Breast epithelium (tissue), 4 donors: Measurements from ENCODE around the gene GAS1. TPM values are rescaled to one million over a fixed set of nuclear protein-coding genes. Genes with fewer than 3 reads are reported as not detected.

Source experiments
- DNase-seq, 2 donors: peaks; one replicate each; pipeline ENCODE4 v3.0.0-alpha.2; 2019; ENCODE audit warnings: low spot score in 2 of 2
- H3K27ac ChIP-seq, 2 donors: fragments of 200-600 bp; sonication (generic) in 1 of 2; one replicate each; pipeline ENCODE4 v1.5.1; 2016 to 2019; ENCODE audit warnings: mild to moderate bottlenecking in 1 of 2
- H3K27me3 ChIP-seq, 2 donors: fragments of 200-600 bp; sonication (generic) in 1 of 2; one replicate each; pipeline versions ENCODE4 v1.5.1 to v1.6.0; 2017 to 2019; ENCODE audit warnings: control low read depth in 1 of 2, mild to moderate bottlenecking in 1 of 2
- H3K36me3 ChIP-seq: fragments of 200-600 bp; one replicate; pipeline ENCODE4 v1.5.1; 2019
- H3K4me1 ChIP-seq, 2 donors: fragments of 200-600 bp; sonication (generic); one replicate each; pipeline ENCODE4 v1.5.1; 2016 to 2019; ENCODE audit warnings: control low read depth in 1 of 2
- H3K4me3 ChIP-seq, 3 donors: fragments of 200-600 bp; sonication (generic); 1 replicate in 2 of 3; 2 replicates in 1 of 3; pipeline ENCODE4 v1.5.1; 2016 to 2019; ENCODE audit warnings: mild to moderate bottlenecking in 3 of 3, moderate library complexity in 2 of 3
- H3K9me3 ChIP-seq, 2 donors: fragments of 200-600 bp; sonication (generic) in 1 of 2; one replicate each; pipeline ENCODE4 v1.5.1; 2016 to 2019; ENCODE audit warnings: control low read depth in 1 of 2
- POLR2A ChIP-seq: fragments of 450-650 bp; IDR thresholded peaks from one replicate; pipeline ENCODE4 v1.6.1; 2016; ENCODE audit warnings: antibody characterized with exemption, mild to moderate bottlenecking, moderate library complexity
- POLR2AphosphoS5 ChIP-seq, 3 donors: sonication (generic); formaldehyde crosslinking; IDR thresholded peaks; one replicate each; pipeline ENCODE4 v1.6.1; 2017; ENCODE audit warnings: antibody characterized with exemption in 3 of 3
- intact Hi-C: fragments of 100-400 bp; cut with DNase I; formaldehyde crosslinking; loops from one replicate; pipeline ENCODE4 v1.15.1; 2023; ENCODE audit warnings: low total_unique reads
- total RNA-seq, 3 donors: library from RNA; depleted of rRNA; stranded (reverse); fragments of >200 nt; gene quantifications; one replicate each; pipeline ENCODE4 v1.1.0, GENCODE V29; 2016
- TF ChIP-seq, protein P1 (sequence below), 3 donors: fragments of 450-650 bp; IDR thresholded peaks; one replicate each; pipeline ENCODE4 v1.5.1; 2016 to 2017; ENCODE audit warnings: antibody characterized with exemption in 3 of 3, mild to moderate bottlenecking in 3 of 3, moderate library complexity in 3 of 3

Gene GAS1
- total RNA-seq, 3 donors from 2014 or later, result 48.2 to 99.9 (median 79.8) TPM

DNA sequence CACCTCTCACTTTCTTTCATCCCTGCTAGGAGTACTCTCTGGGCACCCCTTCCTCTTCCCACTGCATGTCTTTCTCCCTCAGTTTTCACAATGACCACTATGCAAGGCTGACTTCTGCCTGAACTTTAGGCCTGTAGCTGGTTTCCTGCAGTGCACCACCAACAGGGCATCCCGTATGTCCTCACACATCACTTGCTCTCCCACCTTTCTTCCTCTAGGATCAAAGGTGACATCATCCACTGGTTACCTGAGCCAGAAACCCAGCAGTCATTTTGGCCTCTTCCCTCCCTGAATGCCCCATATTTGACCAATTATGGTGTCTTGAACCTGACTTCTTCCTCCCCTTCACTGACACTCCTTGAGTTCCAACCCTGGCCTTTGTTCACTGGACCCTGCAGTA is 8.5 kb downstream of the GAS1 start:
- Histone ChIP-seq H3K4me3 (no peak overlapping the region), H3K27ac (no peak overlapping the region), H3K4me1 (no peaks in the 10 kb centered on the region), H3K9me3 (no peaks in the 10 kb centered on the region), H3K36me3 (no peaks in the 10 kb centered on the region), H3K27me3 (no peaks in the 10 kb centered on the region)
- intact Hi-C loops, result no loop called here
- TF ChIP-seq POLR2AphosphoS5 (IDR thresholded peaks at IDR 0.05) (no peak), POLR2A (no peak)
- TF ChIP-seq, protein P1, sequence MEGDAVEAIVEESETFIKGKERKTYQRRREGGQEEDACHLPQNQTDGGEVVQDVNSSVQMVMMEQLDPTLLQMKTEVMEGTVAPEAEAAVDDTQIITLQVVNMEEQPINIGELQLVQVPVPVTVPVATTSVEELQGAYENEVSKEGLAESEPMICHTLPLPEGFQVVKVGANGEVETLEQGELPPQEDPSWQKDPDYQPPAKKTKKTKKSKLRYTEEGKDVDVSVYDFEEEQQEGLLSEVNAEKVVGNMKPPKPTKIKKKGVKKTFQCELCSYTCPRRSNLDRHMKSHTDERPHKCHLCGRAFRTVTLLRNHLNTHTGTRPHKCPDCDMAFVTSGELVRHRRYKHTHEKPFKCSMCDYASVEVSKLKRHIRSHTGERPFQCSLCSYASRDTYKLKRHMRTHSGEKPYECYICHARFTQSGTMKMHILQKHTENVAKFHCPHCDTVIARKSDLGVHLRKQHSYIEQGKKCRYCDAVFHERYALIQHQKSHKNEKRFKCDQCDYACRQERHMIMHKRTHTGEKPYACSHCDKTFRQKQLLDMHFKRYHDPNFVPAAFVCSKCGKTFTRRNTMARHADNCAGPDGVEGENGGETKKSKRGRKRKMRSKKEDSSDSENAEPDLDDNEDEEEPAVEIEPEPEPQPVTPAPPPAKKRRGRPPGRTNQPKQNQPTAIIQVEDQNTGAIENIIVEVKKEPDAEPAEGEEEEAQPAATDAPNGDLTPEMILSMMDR (IDR thresholded peaks at IDR 0.05), result no peak
- no peak for DNase-seq

DNA sequence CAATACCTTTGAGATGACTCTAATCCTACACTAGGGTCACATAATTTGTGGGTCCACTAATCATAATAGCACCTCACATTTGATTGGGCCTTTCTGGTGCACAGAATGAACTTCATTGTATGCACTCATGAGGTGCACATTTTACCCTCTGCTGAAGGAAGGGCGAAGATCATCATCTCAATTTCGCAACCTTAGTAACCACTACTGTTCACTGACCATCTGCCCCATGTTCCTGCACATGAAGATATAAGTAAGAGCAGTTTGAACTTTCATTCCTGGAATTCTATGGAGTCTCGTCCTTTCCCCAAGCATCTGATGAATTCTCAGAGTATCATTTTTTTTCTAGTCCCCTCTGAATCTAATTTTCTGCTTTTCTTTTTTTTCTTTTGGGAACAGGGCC is 21.2 kb downstream of the GAS1 start:
- no peak overlapping the region for H3K4me3 ChIP-seq
- H3K4me1 ChIP-seq, result no peaks in the 10 kb centered on the region
- H3K36me3 ChIP-seq, result no peaks in the 10 kb centered on the region
- H3K9me3 ChIP-seq, result no peaks in the 10 kb centered on the region
- no peaks in the 10 kb centered on the region for H3K27me3 ChIP-seq
- no peak for DNase-seq
- intact Hi-C loops, result no loop called here
- H3K27ac ChIP-seq, result no peak overlapping the region
- TF ChIP-seq, protein P1 (IDR thresholded peaks at IDR 0.05), result no peak
- TF ChIP-seq POLR2A, result no peak
- TF ChIP-seq POLR2AphosphoS5 (IDR thresholded peaks at IDR 0.05), result no peak

DNA sequence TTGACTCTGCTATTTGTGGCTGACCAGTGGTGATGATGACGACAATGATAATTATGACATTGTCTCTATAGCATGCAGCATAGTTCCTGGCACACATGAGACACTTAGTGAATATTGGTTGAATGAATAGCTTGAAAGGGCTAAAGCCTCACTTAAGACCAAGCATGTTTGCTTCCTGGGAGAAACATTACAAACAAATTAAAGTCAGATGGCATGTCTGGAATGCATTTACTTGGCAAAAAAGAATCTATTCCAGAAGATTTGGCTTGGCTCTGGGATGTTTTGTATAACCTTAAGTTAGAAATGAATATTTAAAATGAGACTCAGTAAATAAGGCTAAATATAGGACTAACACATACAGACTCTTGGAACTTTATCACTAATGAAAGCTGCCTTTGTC is 21.6 kb downstream of the GAS1 start:
- intact Hi-C loops, result no loop called here
- Histone ChIP-seq H3K9me3 (no peaks in the 10 kb centered on the region), H3K27me3 (no peaks in the 10 kb centered on the region), H3K36me3 (no peaks in the 10 kb centered on the region), H3K4me3 (no peak overlapping the region), H3K27ac (no peak overlapping the region), H3K4me1 (no peaks in the 10 kb centered on the region)
- DNase-seq, result no peak
- TF ChIP-seq POLR2AphosphoS5 (IDR thresholded peaks at IDR 0.05) (no peak), POLR2A (no peak)
- TF ChIP-seq, protein P1 (IDR thresholded peaks at IDR 0.05), result no peak

DNA sequence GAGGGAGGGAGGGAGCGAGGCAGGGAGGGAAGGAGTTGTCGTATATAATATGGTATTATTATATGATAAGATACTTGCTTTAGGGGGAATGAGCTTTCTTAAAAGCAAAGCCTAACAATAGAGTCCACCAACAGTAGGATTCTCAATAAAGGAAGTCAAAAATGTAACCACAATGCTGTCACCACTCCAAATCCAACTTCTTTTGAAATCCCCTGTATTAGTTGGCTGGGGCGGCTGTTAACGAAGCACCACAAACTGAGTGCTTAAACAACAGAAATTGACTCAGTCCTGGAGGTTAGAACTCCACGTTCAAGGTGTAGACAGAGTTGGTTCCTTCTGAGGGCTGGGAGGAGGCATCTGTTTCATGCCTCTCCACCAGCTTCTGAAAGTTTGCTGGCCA is 23.1 kb downstream of the GAS1 start:
- no peaks in the 10 kb centered on the region for H3K36me3 ChIP-seq
- no peak overlapping the region for H3K27ac ChIP-seq
- no peaks in the 10 kb centered on the region for H3K4me1 ChIP-seq
- H3K4me3 ChIP-seq, result no peak overlapping the region
- no peaks in the 10 kb centered on the region for H3K9me3 ChIP-seq
- DNase-seq, result no peak
- no peaks in the 10 kb centered on the region for H3K27me3 ChIP-seq
- intact Hi-C loops, result no loop called here
- TF ChIP-seq POLR2A, result no peak
- TF ChIP-seq, protein P1 (IDR thresholded peaks at IDR 0.05), result no peak
- TF ChIP-seq POLR2AphosphoS5 (IDR thresholded peaks at IDR 0.05), result no peak

DNA sequence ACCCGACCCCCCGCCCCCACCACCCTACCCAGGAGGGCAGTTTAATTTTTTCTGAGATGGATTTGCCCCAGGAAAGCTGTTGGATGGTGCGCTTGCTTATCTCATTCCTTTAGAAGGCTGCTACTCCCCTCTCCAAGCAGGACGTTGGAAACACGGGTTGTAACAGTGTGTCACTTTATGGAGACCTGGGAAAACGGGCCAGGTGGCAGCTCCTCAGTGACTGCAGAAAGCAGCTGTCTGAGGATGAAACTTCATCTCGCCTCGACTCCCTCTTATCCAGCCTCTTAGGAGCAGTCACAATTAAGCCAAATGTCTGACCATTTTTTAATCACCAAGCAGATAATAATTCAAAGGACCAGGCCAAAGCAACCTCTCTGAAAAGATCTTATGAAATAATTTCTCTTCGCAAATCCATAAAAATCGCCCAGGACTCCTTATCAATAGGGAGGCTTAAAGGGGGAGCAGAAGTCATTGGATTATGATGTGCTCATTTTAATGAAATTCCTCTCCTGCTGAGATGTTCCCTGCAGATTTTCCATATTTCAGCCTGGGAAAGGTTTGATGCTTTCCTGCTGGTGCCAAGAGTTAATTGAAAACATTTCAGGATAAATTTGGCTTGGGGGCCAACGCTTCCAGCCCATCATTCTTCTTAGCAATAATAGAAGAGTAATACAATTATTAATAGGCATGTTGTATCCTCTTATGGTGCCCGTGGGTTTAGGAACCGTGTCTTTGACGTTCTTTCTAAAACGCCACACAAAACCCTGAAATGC is 26.0 kb downstream of the GAS1 start:
- intact Hi-C loops, result no loop called here
- TF ChIP-seq POLR2A (no peak), POLR2AphosphoS5 (IDR thresholded peaks at IDR 0.05) (no peak)
- TF ChIP-seq, protein P1 (IDR thresholded peaks at IDR 0.05), result no peak
- no peaks in the 10 kb centered on the region for H3K27me3 ChIP-seq
- H3K4me1 ChIP-seq, result no peaks in the 10 kb centered on the region
- no peak overlapping the region for H3K4me3 ChIP-seq
- no peak overlapping the region for H3K27ac ChIP-seq
- DNase-seq, result no peak
- no peaks in the 10 kb centered on the region for H3K9me3 ChIP-seq
- H3K36me3 ChIP-seq, result no peaks in the 10 kb centered on the region
